Fibroblast of the aortic adventitia (primary cell): Measurements from ENCODE around the gene RHBDL2. TPM values are rescaled to one million over a fixed set of nuclear protein-coding genes. Genes with fewer than 3 reads are reported as not detected.
"Not testable (repeated sequence)": the region's sequence is repeated elsewhere in the genome, so short reads cannot be mapped to it uniquely, and the experiment has no call there.

Source experiments
- DNase-seq: peaks from one replicate; pipeline ENCODE4 v3.0.0-alpha.2; 2010; ENCODE audit warnings: low read depth
- H3K4me3 ChIP-seq: 2 replicates; pipeline ENCODE4 v1.5.1; 2011; ENCODE audit warnings: low read depth, mild to moderate bottlenecking, control low read depth, low read length, moderate library complexity
- total RNA-seq: library from RNA; depleted of rRNA; stranded (reverse); fragments of >200 nt; gene quantifications from 2 replicates; pipeline ENCODE4 v1.2.3, GENCODE V29; 2012; ENCODE audit warnings: low replicate concordance
- TF ChIP-seq, protein P1 (sequence below): IDR thresholded peaks from 2 replicates; pipeline ENCODE4 v1.5.1; 2011; ENCODE audit warnings: mild to moderate bottlenecking, low read length, control low read depth, inconsistent platforms; ENCODE audit not compliant: insufficient read depth

Gene RHBDL2
- total RNA-seq, 1 donor = 0.81 TPM

DNA sequence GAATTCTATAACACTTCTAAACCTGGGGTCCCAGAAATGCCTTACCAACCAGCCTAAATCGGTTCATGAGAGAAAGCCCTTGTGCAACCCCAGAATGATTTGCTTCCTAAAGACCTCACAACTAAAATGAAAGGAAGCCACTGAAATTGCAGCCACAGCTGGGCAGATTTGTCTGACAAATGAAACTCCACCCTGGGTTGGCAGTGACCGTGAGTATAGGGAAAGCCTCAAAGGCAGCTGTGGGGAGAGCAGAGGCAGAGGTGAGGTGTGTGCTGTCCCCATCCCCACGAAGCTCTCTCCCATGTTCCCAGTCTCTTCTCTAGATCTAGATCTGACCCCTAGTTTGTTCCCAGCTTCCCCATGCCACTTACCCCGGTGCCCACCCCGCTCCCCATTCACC lies 23.1 kb downstream of the RHBDL2 start:
- H3K4me3 ChIP-seq = no peak overlapping the region
- TF ChIP-seq, protein P1, sequence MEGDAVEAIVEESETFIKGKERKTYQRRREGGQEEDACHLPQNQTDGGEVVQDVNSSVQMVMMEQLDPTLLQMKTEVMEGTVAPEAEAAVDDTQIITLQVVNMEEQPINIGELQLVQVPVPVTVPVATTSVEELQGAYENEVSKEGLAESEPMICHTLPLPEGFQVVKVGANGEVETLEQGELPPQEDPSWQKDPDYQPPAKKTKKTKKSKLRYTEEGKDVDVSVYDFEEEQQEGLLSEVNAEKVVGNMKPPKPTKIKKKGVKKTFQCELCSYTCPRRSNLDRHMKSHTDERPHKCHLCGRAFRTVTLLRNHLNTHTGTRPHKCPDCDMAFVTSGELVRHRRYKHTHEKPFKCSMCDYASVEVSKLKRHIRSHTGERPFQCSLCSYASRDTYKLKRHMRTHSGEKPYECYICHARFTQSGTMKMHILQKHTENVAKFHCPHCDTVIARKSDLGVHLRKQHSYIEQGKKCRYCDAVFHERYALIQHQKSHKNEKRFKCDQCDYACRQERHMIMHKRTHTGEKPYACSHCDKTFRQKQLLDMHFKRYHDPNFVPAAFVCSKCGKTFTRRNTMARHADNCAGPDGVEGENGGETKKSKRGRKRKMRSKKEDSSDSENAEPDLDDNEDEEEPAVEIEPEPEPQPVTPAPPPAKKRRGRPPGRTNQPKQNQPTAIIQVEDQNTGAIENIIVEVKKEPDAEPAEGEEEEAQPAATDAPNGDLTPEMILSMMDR = no peak
- no peak for DNase-seq

DNA sequence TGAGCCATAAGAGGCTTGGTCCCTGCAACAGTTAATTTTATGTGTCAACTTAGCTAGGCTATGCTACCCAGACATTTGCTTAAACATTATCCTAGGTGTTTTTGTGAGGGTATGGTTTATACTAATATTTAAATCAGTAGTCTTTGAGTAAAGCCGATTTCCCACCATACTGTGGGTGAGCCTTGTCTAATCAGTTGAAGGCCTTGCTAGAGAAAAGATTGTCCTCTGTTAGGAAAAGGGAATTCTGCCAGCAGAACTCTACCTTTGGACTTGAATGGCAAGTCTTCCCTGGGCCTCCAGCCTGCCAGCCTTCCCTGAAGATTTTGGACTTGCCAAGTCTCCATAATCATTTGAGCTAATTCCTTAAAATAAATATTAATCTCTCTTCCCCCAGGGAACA lies 23.9 kb downstream of the RHBDL2 start:
- DNase-seq = no peak
- no peak overlapping the region for H3K4me3 ChIP-seq
- TF ChIP-seq, protein P1 = no peak

DNA sequence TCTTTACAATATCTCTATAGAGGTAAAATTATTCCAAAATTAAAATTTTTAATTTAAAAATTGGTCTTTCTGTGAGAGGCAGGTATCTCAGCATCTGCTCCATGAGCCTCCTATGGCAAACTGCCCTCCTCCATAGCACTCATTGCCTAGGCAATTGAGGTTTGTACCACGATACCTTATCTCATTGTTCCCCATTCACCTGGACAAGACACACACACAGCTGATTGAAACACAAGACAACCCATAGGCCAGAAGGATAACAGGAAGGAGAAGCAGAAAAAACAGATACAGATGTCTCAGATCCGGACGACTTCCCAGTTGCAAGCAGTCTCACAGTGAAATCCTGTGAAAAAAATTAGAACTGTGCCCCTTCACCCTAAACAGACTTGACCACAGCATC lies 24.3 kb downstream of the RHBDL2 start:
- TF ChIP-seq, protein P1 = no peak
- DNase-seq = no peak
- H3K4me3 ChIP-seq = no peak overlapping the region

DNA sequence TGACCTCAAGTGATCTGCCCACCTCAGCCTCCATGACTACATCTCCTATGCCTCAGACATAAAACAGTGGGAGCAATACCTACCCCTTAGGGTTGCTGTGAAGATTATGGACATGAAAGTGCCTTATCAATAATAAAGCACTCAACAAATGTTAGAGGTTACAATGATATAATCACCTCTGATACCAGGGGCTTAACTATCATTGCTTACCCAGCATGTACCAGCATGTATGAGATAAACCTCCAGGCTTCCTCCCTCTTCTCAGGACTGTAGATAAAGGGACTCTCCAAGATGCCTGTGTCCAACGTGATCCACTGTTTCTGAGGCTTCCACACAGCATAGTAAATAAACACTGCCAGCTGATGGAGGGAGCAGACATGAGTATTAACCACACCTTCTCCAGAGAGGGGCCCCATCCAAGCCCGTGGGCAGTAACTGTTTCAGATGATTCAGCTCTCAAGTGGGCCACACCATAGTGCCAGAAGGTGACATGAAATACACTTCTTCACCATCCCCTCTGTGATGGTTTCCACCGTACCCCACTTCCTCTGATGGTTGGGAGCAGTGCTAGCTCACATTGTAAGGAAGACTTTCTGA lies 26.2 kb downstream of the RHBDL2 start:
- no peak for DNase-seq
- TF ChIP-seq, protein P1 = no peak
- no peak overlapping the region for H3K4me3 ChIP-seq

DNA sequence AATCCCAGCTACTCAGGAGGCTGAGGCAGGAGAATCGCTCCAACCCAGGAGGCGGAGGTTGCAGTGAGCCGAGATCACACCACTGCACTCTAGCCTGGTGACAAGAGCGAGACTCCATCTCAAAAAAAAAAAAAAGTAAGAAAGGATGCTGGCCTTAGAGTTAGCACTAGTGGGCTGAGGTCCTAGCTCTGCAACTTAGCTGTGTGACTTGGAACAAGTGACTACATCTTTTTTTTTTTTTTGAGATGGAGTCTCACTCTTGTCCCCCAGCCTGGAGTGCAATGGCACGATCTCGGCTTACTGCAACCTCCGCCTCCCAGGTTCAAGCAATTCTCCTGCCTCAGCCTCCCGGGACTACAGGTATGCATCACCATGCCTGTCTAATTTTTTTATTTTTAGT lies 26.7 kb downstream of the RHBDL2 start:
- H3K4me3 ChIP-seq = not testable (repeated sequence)

DNA sequence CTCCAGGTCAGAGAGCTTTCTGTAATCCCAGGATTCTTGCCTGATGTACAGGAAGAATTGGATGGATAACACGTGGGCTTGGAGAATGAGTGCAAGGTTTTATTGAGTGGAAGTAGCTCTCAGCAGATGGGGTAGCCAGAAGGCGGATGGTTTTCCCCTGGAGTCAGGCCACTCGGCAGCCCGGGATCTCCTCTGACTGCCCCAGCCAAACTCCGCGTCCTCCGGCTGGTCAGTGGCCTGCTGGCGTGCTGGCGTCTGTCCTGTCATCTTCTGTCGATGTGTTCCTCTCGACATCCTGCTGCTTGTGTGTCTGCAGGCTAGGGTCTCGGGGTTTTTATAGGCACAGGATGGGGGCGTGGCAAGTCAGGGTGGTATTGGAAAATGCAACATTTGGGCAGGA lies 32.8 kb downstream of the RHBDL2 start:
- H3K4me3 ChIP-seq = no peak overlapping the region
- TF ChIP-seq, protein P1 = no peak
- no peak for DNase-seq

More for the DNA sequence above, 26.7 kb downstream of the RHBDL2 start:
- DNase-seq = not testable (repeated sequence)

DNA sequence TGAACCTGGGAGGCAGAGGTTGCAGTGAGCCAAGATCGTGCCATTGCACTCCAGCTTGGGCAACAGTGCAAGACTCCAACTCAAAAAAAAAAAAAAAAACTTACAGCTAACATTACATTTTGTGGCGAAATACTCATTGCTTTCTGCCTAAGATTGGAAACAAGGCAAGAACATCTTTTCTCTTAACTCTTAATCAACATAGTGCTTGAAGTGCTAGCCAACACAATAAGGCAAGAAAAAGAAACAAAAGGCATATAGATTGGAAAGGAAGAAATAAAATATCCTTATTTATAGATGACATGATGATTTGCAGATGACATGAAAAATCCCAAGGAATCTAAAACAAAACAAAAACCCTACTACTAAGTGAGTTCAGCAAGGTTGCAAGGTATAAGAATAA lies 35.6 kb downstream of the RHBDL2 start:
- no peak overlapping the region for H3K4me3 ChIP-seq
- no peak for DNase-seq
- TF ChIP-seq, protein P1 = no peak
